Panc1 (cell line): ENCODE measurements around the gene CACNA1C.

Source experiments
- CTCF ChIP-seq: fragments of 450-650 bp; IDR thresholded peaks from 2 replicates; pipeline ENCODE4 v1.5.1; 2017; ENCODE audit warnings: mild to moderate bottlenecking
- POLR2AphosphoS5 ChIP-seq: IDR thresholded peaks from 2 replicates; pipeline ENCODE4 v1.6.1; 2012; ENCODE audit warnings: mild to moderate bottlenecking, low read depth, low read length, moderate library complexity
- SIN3A ChIP-seq: IDR thresholded peaks from 2 replicates; pipeline ENCODE4 v1.6.1; 2012; ENCODE audit warnings: low read depth, mild to moderate bottlenecking, low read length, moderate library complexity, borderline replicate concordance; ENCODE audit not compliant: insufficient read depth
- TCF7L2 ChIP-seq: IDR thresholded peaks from 2 replicates; pipeline ENCODE4 v1.6.1; 2011; ENCODE audit warnings: mild to moderate bottlenecking, low read depth, low read length, inconsistent platforms

GRCh38 chr12:2607881-2608607 is 555.3 kb downstream of the CACNA1C start:
- TF ChIP-seq CTCF, result no peak
- no peak for TF ChIP-seq POLR2AphosphoS5
- TF ChIP-seq TCF7L2, result no peak
- TF ChIP-seq SIN3A, result no peak
